ENCODE results near the gene NCF2. TPM values are rescaled to one million over a fixed set of nuclear protein-coding genes. Genes with fewer than 3 reads are reported as not detected.

NCF2 gene
- total and polyA plus RNA-seq, 2 donors (not counting 1 experiment from before 2014, with no cell fraction given) = 9.9 to 10.5 TPM

DNA sequence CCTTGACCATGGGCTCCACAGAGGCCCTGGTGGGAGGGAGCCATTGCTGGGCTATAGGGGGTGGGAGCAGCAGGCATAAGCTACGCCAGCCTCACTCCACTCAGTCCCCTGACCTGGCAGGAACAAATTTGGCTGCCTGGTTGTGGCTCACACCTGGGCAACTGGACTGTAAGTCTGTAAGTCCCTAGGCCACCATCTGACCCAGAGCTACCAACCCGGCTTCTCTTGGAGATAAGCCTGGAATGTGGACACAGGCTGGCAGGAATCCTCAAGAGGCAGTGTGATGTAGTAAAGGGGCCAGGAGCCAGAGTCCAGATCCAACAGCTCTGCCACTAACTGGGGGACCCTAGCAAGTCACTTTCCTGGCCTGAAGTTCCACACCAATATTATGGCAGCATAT, 11.4 kb downstream of the NCF2 start:
- H3K9ac ChIP-seq (ENCODE audit: low read length) = no peak overlapping the region
- peaks cover 4 to 8% of the 10 kb centered on the region in 2 experiments for H3K36me3 ChIP-seq (replicated peaks in 1 of 2; ENCODE audit: control extremely low read depth in 1 of 2, control insufficient read depth in 1 of 2, extremely low read depth in 1 of 2, insufficient read depth in 2 of 2, low read length in 1 of 2)
- no peak for TF ChIP-seq CTCF (IDR thresholded peaks at IDR 0.05)
- no peak for TF ChIP-seq EZH2 (IDR thresholded peaks at IDR 0.05; ENCODE audit: borderline replicate concordance, insufficient read depth, low read depth, low read length, poor library complexity, severe bottlenecking)
- H3K4me2 ChIP-seq (replicated peaks; ENCODE audit: low read depth, low read length, poor library complexity, severe bottlenecking) = no peak overlapping the region
- no peak overlapping the region for H3K27ac Mint-ChIP-seq
- no peak overlapping the region for H3K4me3 Mint-ChIP-seq
- no peaks in the 10 kb centered on the region for H4K20me1 ChIP-seq (ENCODE audit: control insufficient read depth, insufficient read depth, low read length, poor library complexity, severe bottlenecking)
- no peaks in the 10 kb centered on the region for H3K9me3 Mint-ChIP-seq (ENCODE audit: insufficient read depth)
- 100% methylated on average over 1 of the region's 2 CpGs for WGBS (ENCODE audit: insufficient coverage)
- H2AFZ ChIP-seq (ENCODE audit: insufficient read depth, low read depth, low read length, poor library complexity, severe bottlenecking) = no peak overlapping the region
- no peak overlapping the region for H3K27ac ChIP-seq (ENCODE audit: low read length in 2 of 2)
- ATAC-seq (ENCODE audit: low read depth) = no peak
- ChIA-PET CTCF (interaction anchor here (0.9 to 3.3 kb wide), 5 partner anchors 11 to 108 kb away, joined by 3 to 26 read pairs (median 3); partner anchors contain the start of gene NCF2), POLR2A (no interaction called here)
- H3K79me2 ChIP-seq (ENCODE audit: control insufficient read depth, insufficient read depth, low read length) = peaks cover 4% of the 10 kb centered on the region
- peaks cover 22 to 29% of the 10 kb centered on the region in 2 donors for H3K4me1 ChIP-seq (ENCODE audit: control insufficient read depth in 2 of 2, insufficient read depth in 2 of 2, low read length in 2 of 2)
- intact Hi-C loops (cut with micrococcal nuclease) = no loop called here
- no peak overlapping the region for H3K4me3 ChIP-seq (ENCODE audit: control extremely low read depth in 1 of 5, extremely low read depth in 1 of 5, insufficient read depth in 1 of 5, low read depth in 2 of 5, low read length in 4 of 5)
- peaks cover 17% of the 10 kb centered on the region for H3K4me1 Mint-ChIP-seq
- H3K27me3 ChIP-seq (replicated peaks in 1 of 4; ENCODE audit: control extremely low read depth in 1 of 4, control insufficient read depth in 3 of 4, insufficient read depth in 4 of 4, low read length in 3 of 4) = no peaks in the 10 kb centered on the region
- no peaks in the 10 kb centered on the region for H3K9me3 ChIP-seq (ENCODE audit: control extremely low read depth in 1 of 3, control insufficient read depth in 2 of 3, insufficient read depth in 1 of 3, low read length in 2 of 3)
- DNase-seq = no peak
- H3K27me3 Mint-ChIP-seq = no peaks in the 10 kb centered on the region

GRCh38 chr1:183577897-183578465, 12.3 kb downstream of the NCF2 start:
- POLR2A ChIA-PET = no interaction called here

More at GRCh38 chr1:183577897-183578465, 12.3 kb downstream of the NCF2 start:
- Histone ChIP-seq H3K27me3 (replicated peaks in 1 of 4; ENCODE audit: control extremely low read depth in 1 of 4, control insufficient read depth in 3 of 4, insufficient read depth in 4 of 4, low read length in 3 of 4) (no peaks in the 10 kb centered on the region), H3K9me3 (ENCODE audit: control extremely low read depth in 1 of 3, control insufficient read depth in 2 of 3, insufficient read depth in 1 of 3, low read length in 2 of 3) (no peaks in the 10 kb centered on the region), H3K4me3 (ENCODE audit: control extremely low read depth in 1 of 5, extremely low read depth in 1 of 5, insufficient read depth in 1 of 5, low read depth in 2 of 5, low read length in 4 of 5) (no peak overlapping the region), H3K4me1 (ENCODE audit: control insufficient read depth in 2 of 2, insufficient read depth in 2 of 2, low read length in 2 of 2) (peaks cover 22 to 29% of the 10 kb centered on the region in 2 donors), H3K79me2 (ENCODE audit: control insufficient read depth, insufficient read depth, low read length) (peaks cover 4% of the 10 kb centered on the region), H3K27ac (ENCODE audit: low read length in 2 of 2) (no peak overlapping the region), H4K20me1 (ENCODE audit: control insufficient read depth, insufficient read depth, low read length, poor library complexity, severe bottlenecking) (no peaks in the 10 kb centered on the region), H3K9ac (ENCODE audit: low read length) (no peak overlapping the region), H3K36me3 (replicated peaks in 1 of 2; ENCODE audit: control extremely low read depth in 1 of 2, control insufficient read depth in 1 of 2, extremely low read depth in 1 of 2, insufficient read depth in 2 of 2, low read length in 1 of 2) (peaks cover 5 to 13% of the 10 kb centered on the region in 2 experiments), H3K4me2 (replicated peaks; ENCODE audit: low read depth, low read length, poor library complexity, severe bottlenecking) (no peak overlapping the region), H2AFZ (ENCODE audit: insufficient read depth, low read depth, low read length, poor library complexity, severe bottlenecking) (no peak overlapping the region)
- H3K4me3 Mint-ChIP-seq = no peak overlapping the region
- DNase-seq (no peak), ATAC-seq (ENCODE audit: low read depth) (no peak)
- H3K27me3 Mint-ChIP-seq = no peaks in the 10 kb centered on the region
- H3K4me1 Mint-ChIP-seq = peaks cover 15% of the 10 kb centered on the region
- H3K27ac Mint-ChIP-seq = no peak overlapping the region
- CTCF ChIA-PET = interaction anchor here (1.1 to 3.3 kb wide), 4 partner anchors 12 to 31 kb away, joined by 3 to 26 read pairs (median 3); partner anchors contain the start of gene NCF2
- intact Hi-C loops (cut with micrococcal nuclease) = no loop called here
- TF ChIP-seq EZH2 (IDR thresholded peaks at IDR 0.05; ENCODE audit: borderline replicate concordance, insufficient read depth, low read depth, low read length, poor library complexity, severe bottlenecking) = no peak
- no peaks in the 10 kb centered on the region for H3K9me3 Mint-ChIP-seq (ENCODE audit: insufficient read depth)
- 66% methylated on average over 4 of the region's 7 CpGs for WGBS (ENCODE audit: insufficient coverage)

Data from B cell (primary cell).